ENCODE results near the gene BBS12.

Gene BBS12

GRCh38 chr4:122732329-122733026 is at the start of gene BBS12:
Gene BBS12, plus strand, starts transcription at chr4:122732704. Its CDS starts 9,189 bp downstream, at chr4:122741893.
- Histone ChIP-seq H3K36me3 (ENCODE audit: control insufficient read depth in 1 of 2, insufficient read depth in 2 of 2, low read length in 2 of 2) (peaks cover 0 to 6% of the 10 kb centered on the region in 2 donors), H3K27ac (ENCODE audit: low read length) (peak within 1 kb of the TSS; percentile 99), H3K4me3 (ENCODE audit: low read depth in 1 of 2, low read length in 2 of 2) (peak within 1 kb of the TSS; percentile 86 to 96), H3K4me1 (ENCODE audit: control insufficient read depth in 1 of 2, insufficient read depth in 2 of 2, low read length in 2 of 2) (peaks cover 3 to 24% of the 10 kb centered on the region in 2 donors), H3K27me3 (ENCODE audit: low read depth, low read length) (no peaks in the 10 kb centered on the region), H3K9me3 (ENCODE audit: control insufficient read depth in 1 of 2, low read length in 2 of 2) (no peaks in the 10 kb centered on the region)

GRCh38 chr4:122686691-122687090 is 45.8 kb upstream of the BBS12 start:
- no peaks in the 10 kb centered on the region for H3K4me1 ChIP-seq (ENCODE audit: control insufficient read depth in 1 of 2, insufficient read depth in 2 of 2, low read length in 2 of 2)
- no peak overlapping the region for H3K4me3 ChIP-seq (ENCODE audit: low read depth in 1 of 2, low read length in 2 of 2)
- H3K27ac ChIP-seq (ENCODE audit: low read length) = no peak overlapping the region
- H3K27me3 ChIP-seq (ENCODE audit: low read depth, low read length) = no peaks in the 10 kb centered on the region
- no peaks in the 10 kb centered on the region for H3K36me3 ChIP-seq (ENCODE audit: control insufficient read depth in 1 of 2, insufficient read depth in 2 of 2, low read length in 2 of 2)
- H3K9me3 ChIP-seq (ENCODE audit: control insufficient read depth in 1 of 2, low read length in 2 of 2) = peaks cover 0 to 3% of the 10 kb centered on the region in 2 donors

- Histone ChIP-seq H3K4me3 (ENCODE audit: low read depth in 1 of 2, low read length in 2 of 2) (no peak overlapping the region), H3K9me3 (ENCODE audit: control insufficient read depth in 1 of 2, low read length in 2 of 2) (peaks cover 0 to 3% of the 10 kb centered on the region in 2 donors), H3K27ac (ENCODE audit: low read length) (no peak overlapping the region), H3K4me1 (ENCODE audit: control insufficient read depth in 1 of 2, insufficient read depth in 2 of 2, low read length in 2 of 2) (no peaks in the 10 kb centered on the region), H3K27me3 (ENCODE audit: low read depth, low read length) (no peaks in the 10 kb centered on the region), H3K36me3 (ENCODE audit: control insufficient read depth in 1 of 2, insufficient read depth in 2 of 2, low read length in 2 of 2) (no peaks in the 10 kb centered on the region)
Measured at GRCh38 chr4:122687531-122688061, 44.9 kb upstream of the BBS12 start.

GRCh38 chr4:122688529-122689140 is 43.9 kb upstream of the BBS12 start:
- Histone ChIP-seq H3K27me3 (ENCODE audit: low read depth, low read length) (no peaks in the 10 kb centered on the region), H3K4me3 (ENCODE audit: low read depth in 1 of 2, low read length in 2 of 2) (no peak overlapping the region), H3K27ac (ENCODE audit: low read length) (no peak overlapping the region), H3K4me1 (ENCODE audit: control insufficient read depth in 1 of 2, insufficient read depth in 2 of 2, low read length in 2 of 2) (no peaks in the 10 kb centered on the region), H3K36me3 (ENCODE audit: control insufficient read depth in 1 of 2, insufficient read depth in 2 of 2, low read length in 2 of 2) (no peaks in the 10 kb centered on the region), H3K9me3 (ENCODE audit: control insufficient read depth in 1 of 2, low read length in 2 of 2) (no peaks in the 10 kb centered on the region)

GRCh38 chr4:122689972-122690371 is 42.5 kb upstream of the BBS12 start:
- Histone ChIP-seq H3K9me3 (ENCODE audit: control insufficient read depth in 1 of 2, low read length in 2 of 2) (no peaks in the 10 kb centered on the region), H3K36me3 (ENCODE audit: control insufficient read depth in 1 of 2, insufficient read depth in 2 of 2, low read length in 2 of 2) (no peaks in the 10 kb centered on the region), H3K27me3 (ENCODE audit: low read depth, low read length) (no peaks in the 10 kb centered on the region), H3K4me1 (ENCODE audit: control insufficient read depth in 1 of 2, insufficient read depth in 2 of 2, low read length in 2 of 2) (no peaks in the 10 kb centered on the region), H3K4me3 (ENCODE audit: low read depth in 1 of 2, low read length in 2 of 2) (no peak overlapping the region), H3K27ac (ENCODE audit: low read length) (no peak overlapping the region)

- H3K36me3 ChIP-seq (ENCODE audit: control insufficient read depth in 1 of 2, insufficient read depth in 2 of 2, low read length in 2 of 2) = no peaks in the 10 kb centered on the region
- H3K4me3 ChIP-seq (ENCODE audit: low read depth in 1 of 2, low read length in 2 of 2) = no peak overlapping the region
- no peaks in the 10 kb centered on the region for H3K4me1 ChIP-seq (ENCODE audit: control insufficient read depth in 1 of 2, insufficient read depth in 2 of 2, low read length in 2 of 2)
- no peak overlapping the region for H3K27ac ChIP-seq (ENCODE audit: low read length)
- no peaks in the 10 kb centered on the region for H3K9me3 ChIP-seq (ENCODE audit: control insufficient read depth in 1 of 2, low read length in 2 of 2)
- no peaks in the 10 kb centered on the region for H3K27me3 ChIP-seq (ENCODE audit: low read depth, low read length)
Measured at GRCh38 chr4:122691988-122692387, 40.5 kb upstream of the BBS12 start.

- Histone ChIP-seq H3K4me1 (ENCODE audit: control insufficient read depth in 1 of 2, insufficient read depth in 2 of 2, low read length in 2 of 2) (no peaks in the 10 kb centered on the region), H3K27ac (ENCODE audit: low read length) (no peak overlapping the region)
Measured at GRCh38 chr4:122692641-122693520, 39.6 kb upstream of the BBS12 start.

GRCh38 chr4:122695226-122695625 is 37.3 kb upstream of the BBS12 start:
- H3K9me3 ChIP-seq (ENCODE audit: control insufficient read depth in 1 of 2, low read length in 2 of 2) = no peaks in the 10 kb centered on the region
- H3K27me3 ChIP-seq (ENCODE audit: low read depth, low read length) = no peaks in the 10 kb centered on the region
- no peak overlapping the region for H3K4me3 ChIP-seq (ENCODE audit: low read depth in 1 of 2, low read length in 2 of 2)
- no peaks in the 10 kb centered on the region for H3K4me1 ChIP-seq (ENCODE audit: control insufficient read depth in 1 of 2, insufficient read depth in 2 of 2, low read length in 2 of 2)
- no peak overlapping the region for H3K27ac ChIP-seq (ENCODE audit: low read length)
- H3K36me3 ChIP-seq (ENCODE audit: control insufficient read depth in 1 of 2, insufficient read depth in 2 of 2, low read length in 2 of 2) = no peaks in the 10 kb centered on the region

More at GRCh38 chr4:122692641-122693520, 39.6 kb upstream of the BBS12 start:
- no peaks in the 10 kb centered on the region for H3K9me3 ChIP-seq (ENCODE audit: control insufficient read depth in 1 of 2, low read length in 2 of 2)
- H3K4me3 ChIP-seq (ENCODE audit: low read depth in 1 of 2, low read length in 2 of 2) = no peak overlapping the region
- no peaks in the 10 kb centered on the region for H3K36me3 ChIP-seq (ENCODE audit: control insufficient read depth in 1 of 2, insufficient read depth in 2 of 2, low read length in 2 of 2)
- H3K27me3 ChIP-seq (ENCODE audit: low read depth, low read length) = no peaks in the 10 kb centered on the region

- Histone ChIP-seq H3K36me3 (ENCODE audit: control insufficient read depth in 1 of 2, insufficient read depth in 2 of 2, low read length in 2 of 2) (no peaks in the 10 kb centered on the region), H3K4me1 (ENCODE audit: control insufficient read depth in 1 of 2, insufficient read depth in 2 of 2, low read length in 2 of 2) (no peaks in the 10 kb centered on the region), H3K4me3 (ENCODE audit: low read depth in 1 of 2, low read length in 2 of 2) (no peak overlapping the region), H3K27me3 (ENCODE audit: low read depth, low read length) (no peaks in the 10 kb centered on the region), H3K9me3 (ENCODE audit: control insufficient read depth in 1 of 2, low read length in 2 of 2) (no peaks in the 10 kb centered on the region), H3K27ac (ENCODE audit: low read length) (no peak overlapping the region)
Measured at GRCh38 chr4:122700178-122700725, 32.3 kb upstream of the BBS12 start.

GRCh38 chr4:122701061-122701460 is 31.4 kb upstream of the BBS12 start:
- H3K36me3 ChIP-seq (ENCODE audit: control insufficient read depth in 1 of 2, insufficient read depth in 2 of 2, low read length in 2 of 2) = no peaks in the 10 kb centered on the region
- no peak overlapping the region for H3K4me3 ChIP-seq (ENCODE audit: low read depth in 1 of 2, low read length in 2 of 2)
- no peaks in the 10 kb centered on the region for H3K9me3 ChIP-seq (ENCODE audit: control insufficient read depth in 1 of 2, low read length in 2 of 2)
- H3K27me3 ChIP-seq (ENCODE audit: low read depth, low read length) = no peaks in the 10 kb centered on the region
- H3K27ac ChIP-seq (ENCODE audit: low read length) = no peak overlapping the region
- no peaks in the 10 kb centered on the region for H3K4me1 ChIP-seq (ENCODE audit: control insufficient read depth in 1 of 2, insufficient read depth in 2 of 2, low read length in 2 of 2)

GRCh38 chr4:122701965-122702364 is 30.5 kb upstream of the BBS12 start:
- Histone ChIP-seq H3K27me3 (ENCODE audit: low read depth, low read length) (no peaks in the 10 kb centered on the region), H3K4me3 (ENCODE audit: low read depth in 1 of 2, low read length in 2 of 2) (no peak overlapping the region), H3K9me3 (ENCODE audit: control insufficient read depth in 1 of 2, low read length in 2 of 2) (no peaks in the 10 kb centered on the region), H3K27ac (ENCODE audit: low read length) (no peak overlapping the region), H3K4me1 (ENCODE audit: control insufficient read depth in 1 of 2, insufficient read depth in 2 of 2, low read length in 2 of 2) (no peaks in the 10 kb centered on the region), H3K36me3 (ENCODE audit: control insufficient read depth in 1 of 2, insufficient read depth in 2 of 2, low read length in 2 of 2) (no peaks in the 10 kb centered on the region)
